VCaP (cell line): Measurements from ENCODE around the gene NCOA1.
"Not testable (repeated sequence)": the region's sequence is repeated elsewhere in the genome, so short reads cannot be mapped to it uniquely, and the experiment has no call there.

Experiments
- H3K27ac ChIP-seq: fragments of 450-650 bp; 2 replicates; pipeline ENCODE4 v1.5.1; 2017
- TF ChIP-seq, protein P1 (sequence below): fragments of 450-650 bp; conservative IDR thresholded peaks from 2 replicates; pipeline ENCODE4 v1.5.1; 2017; ENCODE audit warnings: mild to moderate bottlenecking, moderate library complexity

The NCOA1 gene

DNA sequence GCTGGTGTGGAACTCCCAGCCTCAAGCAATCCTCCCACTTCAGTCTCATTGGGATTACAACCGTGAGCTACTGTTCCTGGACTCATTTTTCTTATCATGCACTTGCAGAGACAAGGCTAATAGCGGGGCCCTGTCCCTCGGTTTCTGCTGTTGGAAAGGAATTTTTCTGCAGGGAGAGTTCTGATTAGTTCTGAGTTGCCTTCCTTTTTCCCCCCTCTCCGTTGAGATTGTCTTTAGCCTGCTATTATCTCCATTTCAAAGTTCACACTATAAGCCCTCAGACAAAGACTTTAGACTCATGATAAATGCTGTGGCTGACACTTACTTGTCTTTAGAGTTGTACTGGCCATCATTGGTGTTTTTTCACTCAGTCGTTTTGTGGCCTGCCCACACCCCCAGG is 97.2 kb downstream of the NCOA1 start:
- TF ChIP-seq, protein P1, sequence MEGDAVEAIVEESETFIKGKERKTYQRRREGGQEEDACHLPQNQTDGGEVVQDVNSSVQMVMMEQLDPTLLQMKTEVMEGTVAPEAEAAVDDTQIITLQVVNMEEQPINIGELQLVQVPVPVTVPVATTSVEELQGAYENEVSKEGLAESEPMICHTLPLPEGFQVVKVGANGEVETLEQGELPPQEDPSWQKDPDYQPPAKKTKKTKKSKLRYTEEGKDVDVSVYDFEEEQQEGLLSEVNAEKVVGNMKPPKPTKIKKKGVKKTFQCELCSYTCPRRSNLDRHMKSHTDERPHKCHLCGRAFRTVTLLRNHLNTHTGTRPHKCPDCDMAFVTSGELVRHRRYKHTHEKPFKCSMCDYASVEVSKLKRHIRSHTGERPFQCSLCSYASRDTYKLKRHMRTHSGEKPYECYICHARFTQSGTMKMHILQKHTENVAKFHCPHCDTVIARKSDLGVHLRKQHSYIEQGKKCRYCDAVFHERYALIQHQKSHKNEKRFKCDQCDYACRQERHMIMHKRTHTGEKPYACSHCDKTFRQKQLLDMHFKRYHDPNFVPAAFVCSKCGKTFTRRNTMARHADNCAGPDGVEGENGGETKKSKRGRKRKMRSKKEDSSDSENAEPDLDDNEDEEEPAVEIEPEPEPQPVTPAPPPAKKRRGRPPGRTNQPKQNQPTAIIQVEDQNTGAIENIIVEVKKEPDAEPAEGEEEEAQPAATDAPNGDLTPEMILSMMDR, result no peak
- no peak overlapping the region for H3K27ac ChIP-seq

DNA sequence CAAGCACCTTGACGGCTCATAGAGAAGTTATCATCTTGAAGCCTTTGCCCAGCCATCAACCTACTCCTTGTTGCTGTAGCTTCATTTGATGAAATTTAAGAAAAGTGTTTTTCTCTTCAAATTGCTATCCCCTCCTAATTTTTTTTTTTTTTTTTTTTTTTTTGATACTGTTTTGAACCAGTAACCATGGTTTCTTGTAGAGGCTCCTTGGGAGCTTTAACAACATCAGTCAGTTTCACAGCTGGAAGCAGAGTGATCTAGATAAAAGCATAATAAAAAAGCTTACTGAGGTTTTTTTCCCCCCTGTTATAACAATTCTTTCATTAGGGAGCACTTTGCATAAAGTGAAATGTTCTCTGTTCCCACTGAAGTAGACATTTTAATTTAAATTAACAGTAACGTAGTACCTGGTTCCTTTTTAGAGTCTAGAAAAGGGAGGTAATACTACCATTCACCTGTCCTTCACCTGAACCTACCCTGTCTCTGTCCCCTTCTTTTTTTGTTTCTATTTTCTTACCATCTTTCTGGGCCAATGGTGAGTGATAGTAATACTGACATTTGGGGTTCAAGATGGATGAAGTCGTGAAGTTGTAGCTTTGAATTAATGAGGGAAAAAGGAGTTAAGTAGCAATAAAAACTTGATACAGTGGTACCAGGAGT is 101.5 kb downstream of the NCOA1 start:
- TF ChIP-seq, protein P1, result no peak
- H3K27ac ChIP-seq, result no peak overlapping the region

DNA sequence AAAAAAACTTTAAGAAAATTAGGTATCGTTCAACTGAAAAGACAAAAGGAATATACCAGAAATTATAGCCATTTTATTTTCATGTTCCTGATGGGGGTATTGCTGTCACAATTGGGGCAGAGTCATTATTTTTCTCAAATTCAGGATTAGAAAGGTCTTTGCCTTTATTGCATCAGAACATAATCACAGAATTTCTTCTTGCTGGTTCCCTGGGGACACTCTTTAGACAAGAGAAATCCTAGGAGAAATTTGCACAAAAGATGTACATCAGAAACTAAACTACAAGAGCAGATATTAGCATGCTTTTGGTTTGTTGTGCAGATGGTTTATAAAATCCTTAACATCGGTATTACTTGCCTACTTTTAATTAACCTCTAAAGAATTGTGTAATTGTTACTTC is 103.2 kb downstream of the NCOA1 start:
- TF ChIP-seq, protein P1, result no peak
- no peak overlapping the region for H3K27ac ChIP-seq

DNA sequence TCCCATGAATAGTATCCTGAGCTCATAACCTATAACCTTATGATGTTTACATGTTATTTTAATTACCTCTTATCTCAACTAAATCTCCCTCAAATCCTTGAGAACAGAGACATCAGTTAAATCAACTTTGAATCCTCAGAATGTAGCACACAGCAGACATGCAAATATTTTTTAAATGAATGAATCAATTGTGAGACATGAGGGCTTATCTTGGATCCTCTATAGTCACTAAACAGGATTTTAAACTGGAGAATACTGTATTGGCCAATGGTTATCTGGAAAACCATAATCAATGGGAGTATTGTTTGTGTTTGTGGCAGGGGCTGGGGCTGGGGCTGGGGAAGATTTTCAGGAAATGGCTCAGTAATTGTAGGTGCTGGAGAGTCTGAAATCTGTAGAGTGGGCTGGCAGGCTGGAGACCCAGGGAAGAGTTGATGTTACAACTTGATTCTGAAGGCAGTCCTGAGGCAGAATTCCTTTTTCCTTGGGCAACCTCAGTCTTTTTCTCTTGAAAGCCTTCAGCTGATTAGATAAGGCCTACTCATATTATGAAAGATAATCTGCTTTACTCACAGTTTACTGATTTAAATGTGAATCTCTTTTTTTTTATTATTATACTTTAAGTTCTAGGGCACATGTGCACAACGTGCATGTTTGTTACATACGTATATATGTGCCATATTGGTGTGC is 106.3 kb downstream of the NCOA1 start:
- TF ChIP-seq, protein P1, result no peak
- no peak overlapping the region for H3K27ac ChIP-seq

DNA sequence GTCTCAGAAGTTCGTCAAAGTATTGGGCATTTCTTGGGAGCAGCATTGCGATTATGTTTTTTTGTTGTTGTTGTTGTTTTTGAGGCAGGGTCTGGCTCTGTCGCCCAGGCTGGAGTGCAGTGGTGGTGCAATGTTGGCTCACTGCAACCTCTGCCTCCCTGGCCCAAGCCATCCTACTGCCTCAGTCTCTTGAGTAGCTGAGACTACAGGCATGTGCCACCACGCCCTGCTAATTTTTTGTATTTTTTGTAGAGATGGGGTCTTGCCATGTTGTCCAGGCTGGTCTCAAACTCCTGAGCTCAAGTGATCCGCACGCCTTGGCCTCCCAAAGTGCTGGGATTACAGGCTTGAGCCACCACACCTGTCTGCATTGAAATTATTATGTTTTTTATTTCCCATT is 109.1 kb downstream of the NCOA1 start:
- H3K27ac ChIP-seq, result not testable (repeated sequence)

DNA sequence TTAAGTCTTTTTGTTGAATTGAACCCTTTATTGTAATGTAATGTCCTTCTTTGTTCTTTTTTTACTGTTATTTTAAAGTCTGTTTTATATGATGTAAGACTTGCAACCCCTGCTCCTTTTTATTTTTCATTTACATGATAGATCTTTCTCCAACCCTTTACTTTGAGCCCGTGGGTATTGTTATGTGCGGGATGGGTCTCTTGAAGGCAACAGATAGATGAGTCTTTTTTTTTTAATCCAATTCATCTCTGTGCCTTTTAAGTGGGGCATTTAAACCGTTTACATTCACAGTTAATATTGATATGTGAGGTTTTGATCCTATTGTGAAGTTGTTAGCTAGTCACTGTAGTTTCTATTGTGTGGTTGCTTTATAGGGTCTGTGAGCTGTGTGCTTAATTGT is 120.6 kb downstream of the NCOA1 start:
- TF ChIP-seq, protein P1, result no peak
- H3K27ac ChIP-seq, result no peak overlapping the region

DNA sequence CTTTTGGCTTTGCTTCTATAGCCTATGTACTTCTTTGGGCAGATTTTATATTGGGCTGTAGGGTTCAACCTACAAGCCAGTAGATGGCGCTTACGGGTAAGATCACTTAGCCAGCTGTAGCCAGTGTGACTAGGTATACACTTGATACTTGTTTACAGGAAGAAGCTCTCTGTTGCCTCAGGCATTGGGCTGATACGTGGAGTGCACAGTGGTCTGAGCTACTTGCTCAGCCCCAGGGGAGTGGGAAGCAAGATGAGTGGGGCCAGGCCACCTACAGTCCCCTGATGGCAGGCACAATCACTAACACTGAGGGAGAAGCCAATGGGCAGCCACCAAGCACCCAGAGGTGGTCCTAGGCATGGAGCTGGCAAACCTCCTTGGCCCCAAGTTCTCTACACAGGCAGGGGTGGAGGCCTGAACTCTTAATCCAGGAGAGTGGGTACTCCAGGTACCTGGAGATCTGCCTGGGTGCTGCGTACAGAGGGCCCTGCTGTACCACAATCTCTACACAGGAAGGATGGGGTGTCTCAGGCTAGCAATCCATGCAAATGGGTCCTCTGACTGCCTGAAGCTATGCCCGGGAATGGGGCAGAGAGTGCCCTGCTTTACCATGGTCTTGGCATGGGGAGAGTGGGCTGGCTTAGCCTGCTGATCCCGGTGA is 122.2 kb downstream of the NCOA1 start:
- no peak overlapping the region for H3K27ac ChIP-seq
- TF ChIP-seq, protein P1, result no peak

DNA sequence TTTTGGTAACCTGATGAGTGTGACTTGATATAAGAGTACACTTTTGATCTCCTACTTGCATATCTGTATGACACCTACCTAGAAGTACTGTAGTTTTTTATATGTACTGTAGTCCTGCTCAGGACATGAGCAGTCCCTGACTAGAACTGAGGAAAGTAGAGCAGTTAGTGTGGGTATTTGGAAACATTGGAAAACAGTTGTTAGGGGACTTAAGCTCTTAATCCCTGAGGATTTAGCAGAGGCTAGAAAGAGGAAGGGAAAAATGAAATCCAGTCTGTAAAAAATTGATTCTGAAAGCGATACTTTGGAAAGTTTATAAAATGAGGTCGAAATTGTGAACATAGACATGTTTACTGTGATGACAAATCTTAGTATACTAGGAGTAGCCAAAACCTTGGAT is 125.6 kb downstream of the NCOA1 start:
- no peak overlapping the region for H3K27ac ChIP-seq
- TF ChIP-seq, protein P1, result no peak
